WTC11 (cell line): ENCODE data around the gene OR6K2. TPM values are rescaled to one million over a fixed set of nuclear protein-coding genes. Genes with fewer than 3 reads are reported as not detected.

Source experiments
- ATAC-seq: fragments of 200-7000 bp; cut with Tn5 transposase; 2 replicates; pipeline ENCODE4 v1.10.0; 2021; ENCODE audit warnings: mild to moderate bottlenecking, moderate library complexity
- CTCF ChIA-PET: fragments of 300-600 bp; sonication (Branson Sonifier 250); formaldehyde crosslinking; loops from one replicate; lab custom pipeline; 2021; ENCODE audit warnings: antibody characterized with exemption; lab: Charles Lee
- POLR2A ChIA-PET: fragments of 350-600 bp; sonication (Branson Sonifier 250); formaldehyde crosslinking; loops from one replicate; lab custom pipeline; 2021; ENCODE audit warnings: antibody characterized with exemption; lab: Charles Lee
- DNase-seq: peaks from one replicate; pipeline ENCODE4 v3.0.0; 2021; ENCODE audit warnings: low spot score
- H3K27ac Mint-ChIP-seq: 2 replicates; pipeline ENCODE4 v1.8.0; 2021; ENCODE audit warnings: mixed read lengths
- H3K27me3 Mint-ChIP-seq: 2 replicates; pipeline ENCODE4 v1.8.0; 2021; ENCODE audit warnings: low read depth, mild to moderate bottlenecking, moderate library complexity, mixed read lengths
- H3K36me3 Mint-ChIP-seq: 2 replicates; pipeline ENCODE4 v1.8.0; 2021; ENCODE audit warnings: mixed read lengths
- H3K4me1 Mint-ChIP-seq: 2 replicates; pipeline ENCODE4 v1.8.0; 2022; ENCODE audit warnings: mixed read lengths
- H3K4me3 Mint-ChIP-seq: 2 replicates; pipeline ENCODE4 v1.8.0; 2021; ENCODE audit warnings: mild to moderate bottlenecking, moderate library complexity, mixed read lengths
- H3K9me3 Mint-ChIP-seq: 2 replicates; pipeline ENCODE4 v1.8.0; 2021; ENCODE audit warnings: mixed read lengths
- ARID4B ChIP-seq: sonication (generic); formaldehyde crosslinking; IDR thresholded peaks from 2 replicates; pipeline ENCODE4 v1.8.0; 2023; ENCODE audit warnings: missing genetic modification reagents, mild to moderate bottlenecking, borderline replicate concordance
- ATF1 ChIP-seq: sonication (generic); formaldehyde crosslinking; IDR thresholded peaks from 2 replicates; pipeline ENCODE4 v1.8.1; 2023; ENCODE audit warnings: mild to moderate bottlenecking, moderate library complexity, missing genetic modification reagents
- ATF2 ChIP-seq: sonication (generic); formaldehyde crosslinking; IDR thresholded peaks from 2 replicates; pipeline ENCODE4 v1.8.1; 2022; ENCODE audit warnings: low read depth, missing genetic modification reagents, borderline replicate concordance
- ATF3 ChIP-seq: sonication (generic); formaldehyde crosslinking; conservative IDR thresholded peaks from 2 replicates; pipeline ENCODE4 v1.8.1; 2022; ENCODE audit warnings: mild to moderate bottlenecking, missing genetic modification reagents
- CBFB ChIP-seq: sonication (generic); formaldehyde crosslinking; IDR thresholded peaks from 2 replicates; pipeline ENCODE4 v1.8.1; 2022; ENCODE audit warnings: mild to moderate bottlenecking, low read depth, missing genetic modification reagents
- E2F1 ChIP-seq: sonication (generic); formaldehyde crosslinking; IDR thresholded peaks from 2 replicates; pipeline ENCODE4 v1.8.0; 2022; ENCODE audit warnings: mild to moderate bottlenecking, missing genetic modification reagents
- E2F4 ChIP-seq: sonication (generic); formaldehyde crosslinking; IDR thresholded peaks from 2 replicates; pipeline ENCODE4 v1.8.1; 2022; ENCODE audit warnings: low read depth, mild to moderate bottlenecking, moderate library complexity, missing genetic modification reagents, borderline replicate concordance
- FOXJ3 ChIP-seq: sonication (generic); formaldehyde crosslinking; IDR thresholded peaks from 2 replicates; pipeline ENCODE4 v1.9.0; 2021; ENCODE audit warnings: missing genetic modification reagents, mild to moderate bottlenecking, borderline replicate concordance
- KAT7 ChIP-seq: sonication (generic); formaldehyde crosslinking; IDR thresholded peaks from 2 replicates; pipeline ENCODE4 v1.8.1; 2023; ENCODE audit warnings: missing genetic modification reagents, mild to moderate bottlenecking, borderline replicate concordance
- NFATC4 ChIP-seq: fragments of 250-450 bp; sonication (Bioruptor Pico); IDR thresholded peaks from 2 replicates; pipeline ENCODE4 v1.9.0; 2021; ENCODE audit warnings: mild to moderate bottlenecking
- NFYB ChIP-seq: sonication (generic); formaldehyde crosslinking; conservative IDR thresholded peaks from 2 replicates; pipeline ENCODE4 v1.8.0; 2022; ENCODE audit warnings: low read depth, missing genetic modification reagents
- NR2C2 ChIP-seq: sonication (generic); formaldehyde crosslinking; IDR thresholded peaks from 2 replicates; pipeline ENCODE4 v1.8.0; 2022; ENCODE audit warnings: mild to moderate bottlenecking, missing genetic modification reagents
- PRRX2 ChIP-seq: fragments of 250-450 bp; sonication (Bioruptor Pico); IDR thresholded peaks from 2 replicates; pipeline ENCODE4 v1.8.0; 2021; ENCODE audit warnings: mild to moderate bottlenecking
- RORB ChIP-seq: fragments of 250-450 bp; sonication (Bioruptor Pico); IDR thresholded peaks from 2 replicates; pipeline ENCODE4 v1.9.0; 2021; ENCODE audit warnings: mild to moderate bottlenecking
- USF1 ChIP-seq: sonication (generic); formaldehyde crosslinking; IDR thresholded peaks from 2 replicates; pipeline ENCODE4 v1.8.0; 2022; ENCODE audit warnings: mild to moderate bottlenecking, missing genetic modification reagents
- ZMAT4 ChIP-seq: fragments of 250-450 bp; sonication (Bioruptor Pico); IDR thresholded peaks from 2 replicates; pipeline ENCODE4 v1.9.0; 2021; ENCODE audit warnings: mild to moderate bottlenecking
- ZNF121 ChIP-seq: sonication (generic); formaldehyde crosslinking; IDR thresholded peaks from 2 replicates; pipeline ENCODE4 v1.8.0; 2023; ENCODE audit warnings: missing genetic modification reagents
- ZNF263 ChIP-seq: sonication (generic); formaldehyde crosslinking; IDR thresholded peaks from 2 replicates; pipeline ENCODE4 v1.8.1; 2022; ENCODE audit warnings: low read depth, mild to moderate bottlenecking, moderate library complexity, missing genetic modification reagents
- ZNF281 ChIP-seq: sonication (generic); formaldehyde crosslinking; IDR thresholded peaks from 2 replicates; pipeline ENCODE4 v1.8.0; 2023; ENCODE audit warnings: mild to moderate bottlenecking, missing genetic modification reagents
- ZNF416 ChIP-seq: fragments of 250-450 bp; sonication (Bioruptor Pico); IDR thresholded peaks from 2 replicates; pipeline ENCODE4 v1.9.0; 2021; ENCODE audit warnings: mild to moderate bottlenecking, inconsistent platforms
- ZNF423 ChIP-seq: fragments of 250-450 bp; sonication (Bioruptor Pico); IDR thresholded peaks from 2 replicates; pipeline ENCODE4 v2.1.2; 2022; ENCODE audit warnings: mild to moderate bottlenecking, moderate library complexity
- ZNF425 ChIP-seq: fragments of 250-450 bp; sonication (Bioruptor Pico); conservative IDR thresholded peaks from 2 replicates; pipeline ENCODE4 v1.9.0; 2021; ENCODE audit warnings: mild to moderate bottlenecking
- total RNA-seq: library from RNA; stranded (reverse); gene quantifications from 3 replicates; pipeline ENCODE4 v1.2.3, GENCODE V29; 2021

Gene OR6K2
- total RNA-seq, 1 experiment from 2014 or later: not detected

- TF ChIP-seq ARID4B (CRISPR knock-in tag) (no peak), E2F4 (CRISPR knock-in tag) (no peak), ZNF263 (CRISPR knock-in tag) (no peak), ZMAT4 (CRISPR knock-in tag) (no peak), ATF3 (CRISPR knock-in tag) (no peak), NFATC4 (CRISPR knock-in tag) (no peak), FOXJ3 (CRISPR knock-in tag) (no peak), E2F1 (CRISPR knock-in tag) (no peak), ZNF416 (CRISPR knock-in tag) (no peak), NR2C2 (no peak), RORB (CRISPR knock-in tag) (no peak), ZNF281 (CRISPR knock-in tag) (no peak), KAT7 (CRISPR knock-in tag) (no peak), ATF2 (CRISPR knock-in tag) (no peak)
These were observed 34.4 kb downstream of the OR6K2 start (continued) for GRCh38 chr1:158666037-158666436.

GRCh38 chr1:158654571-158654970, 45.9 kb downstream of the OR6K2 start:
- Mint-ChIP-seq H3K9me3 (no peaks in the 10 kb centered on the region), H3K4me3 (no peak overlapping the region), H3K27me3 (no peaks in the 10 kb centered on the region), H3K36me3 (no peaks in the 10 kb centered on the region), H3K4me1 (0 out of 2 replicates have a peak, but pooled peaks cover 3% of the 10 kb centered on the region), H3K27ac (no peak overlapping the region)
- DNase-seq: no peak
- POLR2A ChIA-PET: no interaction called here
- no peak for ATAC-seq
- CTCF ChIA-PET: no interaction called here
- no peak for TF ChIP-seq NR2C2
- no peak for TF ChIP-seq USF1 (CRISPR knock-in tag)
- TF ChIP-seq ZNF423 (CRISPR knock-in tag): no peak
- TF ChIP-seq ZNF121: no peak
- TF ChIP-seq NFYB (CRISPR knock-in tag): no peak
- no peak for TF ChIP-seq ATF1 (CRISPR knock-in tag)
- no peak for TF ChIP-seq CBFB (CRISPR knock-in tag)
- TF ChIP-seq ZNF425 (CRISPR knock-in tag): no peak
- no peak for TF ChIP-seq PRRX2 (CRISPR knock-in tag)
